ENCODE data around the gene ETFA. TPM values are rescaled to one million over a fixed set of nuclear protein-coding genes. Genes with fewer than 3 reads are reported as not detected.
"Not testable (repeated sequence)": the region's sequence is repeated elsewhere in the genome, so short reads cannot be mapped to it uniquely, and the experiment has no call there.

Gene ETFA
- total RNA-seq, 1 donor from 2014 or later = 539 TPM

DNA sequence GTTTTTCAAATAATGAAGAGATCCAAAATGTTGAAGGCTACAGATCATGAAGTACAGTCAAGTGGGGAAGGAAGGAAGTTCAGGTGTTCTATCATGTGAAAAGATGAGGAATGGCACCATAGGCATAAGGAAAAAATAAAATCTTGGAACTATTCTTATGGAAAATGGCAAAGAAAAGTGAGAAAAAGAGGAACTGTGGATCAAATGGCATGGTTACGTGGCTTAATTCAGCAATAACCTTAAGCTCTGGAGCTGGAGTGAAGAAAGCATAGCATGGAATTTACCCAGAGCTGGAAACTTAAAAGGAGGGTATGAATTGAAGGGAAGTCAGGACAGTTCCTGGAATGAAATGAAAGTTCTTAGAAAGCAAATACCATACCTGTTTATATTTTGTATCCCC is 14.4 kb downstream of the ETFA start:
- DNase-seq (no peak), ATAC-seq (ENCODE audit: poor library complexity) (no peak)
- intact Hi-C loops (cut with DNase I) = no loop called here

GRCh38 chr15:76294463-76294862 is 16.8 kb downstream of the ETFA start:
- ATAC-seq (ENCODE audit: poor library complexity) = peak; percentile 62

DNA sequence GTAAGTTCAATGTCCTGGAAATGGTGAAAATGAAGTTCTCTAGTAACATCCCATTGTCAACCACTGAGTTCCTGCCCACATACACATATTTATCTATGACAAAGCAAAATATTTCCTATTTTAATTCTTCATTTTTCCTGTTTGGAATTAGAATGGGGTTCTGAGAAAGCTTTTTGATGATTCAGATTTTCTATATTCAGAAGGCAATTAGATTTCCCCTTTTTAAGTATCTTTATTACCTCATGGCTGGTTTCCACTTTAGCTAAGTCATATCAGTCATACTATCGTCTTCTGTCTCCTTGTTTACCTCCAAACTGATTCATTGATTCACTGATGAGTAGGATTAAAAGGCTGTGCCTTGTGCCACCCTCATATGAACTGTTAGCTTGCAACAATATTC is 17.9 kb downstream of the ETFA start:
- intact Hi-C loops (cut with DNase I) = no loop called here
- DNase-seq = no peak
- ATAC-seq (ENCODE audit: poor library complexity) = no peak

More at GRCh38 chr15:76294463-76294862, 16.8 kb downstream of the ETFA start:
- intact Hi-C loops (cut with DNase I); DNase-seq: not testable (repeated sequence)

DNA sequence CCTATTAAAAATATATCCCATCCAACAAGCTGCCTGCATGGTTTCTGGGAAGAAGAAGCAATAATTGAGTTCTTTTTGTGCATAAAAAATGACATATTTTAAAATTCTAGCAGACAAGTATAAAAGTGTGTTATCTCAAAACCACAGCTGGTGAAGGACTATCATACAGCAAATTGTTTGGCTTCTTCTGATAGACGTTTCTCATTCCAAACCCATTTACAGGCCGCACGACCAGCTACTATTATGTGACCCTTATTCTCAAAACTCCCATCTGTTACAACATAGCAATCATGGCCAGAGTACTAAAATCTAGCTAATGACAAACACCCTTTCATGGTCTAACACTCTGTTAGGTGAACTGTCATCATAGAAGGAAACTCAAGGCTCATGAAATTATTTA is 21.7 kb downstream of the ETFA start:
- no peak for DNase-seq
- no peak for ATAC-seq (ENCODE audit: poor library complexity)
- intact Hi-C loops (cut with DNase I) = no loop called here

- DNase-seq (no peak), ATAC-seq (ENCODE audit: poor library complexity) (no peak)
- intact Hi-C loops (cut with DNase I) = no loop called here
Measured at GRCh38 chr15:76286271-76286879, 24.9 kb downstream of the ETFA start.

DNA sequence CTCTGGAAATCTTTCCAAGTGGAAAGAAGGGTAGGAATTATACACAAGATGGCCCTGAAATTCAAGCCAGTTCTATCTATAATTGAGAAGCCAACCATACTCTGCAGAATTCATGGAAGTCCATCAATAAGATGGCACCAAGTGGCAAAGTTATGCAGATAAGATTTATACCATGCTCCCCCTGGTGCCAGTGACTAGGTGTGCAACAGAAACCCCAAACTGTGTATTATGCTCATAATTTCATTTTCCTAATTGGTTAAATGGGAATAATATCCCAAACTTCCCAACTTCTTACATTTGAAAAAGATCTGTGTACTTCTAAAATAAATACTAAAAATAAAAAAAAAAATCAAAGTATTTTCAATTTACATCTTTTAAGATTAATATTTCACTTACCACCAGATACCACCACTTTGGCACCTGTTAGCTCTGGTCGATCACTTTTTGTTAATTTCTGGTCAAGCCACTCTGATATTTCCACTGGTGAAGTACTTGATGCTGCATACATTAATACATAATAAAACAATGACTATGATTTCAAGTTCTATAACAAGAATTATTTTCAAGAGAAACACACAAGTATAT is 25.9 kb downstream of the ETFA start:
- intact Hi-C loops (cut with DNase I) = no loop called here
- DNase-seq = no peak
- no peak for ATAC-seq (ENCODE audit: poor library complexity)

DNA sequence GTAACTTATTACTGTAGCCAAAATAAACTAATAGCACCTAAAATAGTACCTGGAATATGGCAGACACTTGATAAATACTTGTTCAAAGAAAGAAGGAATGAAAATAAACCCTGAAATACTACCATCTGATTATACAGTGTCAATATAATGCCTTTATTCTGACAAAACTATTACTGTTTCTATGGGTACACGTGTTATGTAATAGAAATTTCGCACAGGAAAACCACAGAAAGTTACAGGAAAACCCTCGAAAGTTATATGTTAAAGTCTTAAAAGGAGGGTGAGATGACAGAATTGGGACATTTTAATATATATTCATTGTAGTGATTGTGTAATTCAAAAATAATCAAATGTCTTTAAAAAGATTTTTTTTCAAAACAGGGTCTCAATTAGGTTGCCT is 28.8 kb downstream of the ETFA start:
- DNase-seq (no peak), ATAC-seq (ENCODE audit: poor library complexity) (no peak)
- intact Hi-C loops (cut with DNase I) = no loop called here

GRCh38 chr15:76278651-76279050 is 32.6 kb downstream of the ETFA start:
- DNase-seq (no peak), ATAC-seq (ENCODE audit: poor library complexity) (no peak)
- intact Hi-C loops (cut with DNase I) = no loop called here

DNA sequence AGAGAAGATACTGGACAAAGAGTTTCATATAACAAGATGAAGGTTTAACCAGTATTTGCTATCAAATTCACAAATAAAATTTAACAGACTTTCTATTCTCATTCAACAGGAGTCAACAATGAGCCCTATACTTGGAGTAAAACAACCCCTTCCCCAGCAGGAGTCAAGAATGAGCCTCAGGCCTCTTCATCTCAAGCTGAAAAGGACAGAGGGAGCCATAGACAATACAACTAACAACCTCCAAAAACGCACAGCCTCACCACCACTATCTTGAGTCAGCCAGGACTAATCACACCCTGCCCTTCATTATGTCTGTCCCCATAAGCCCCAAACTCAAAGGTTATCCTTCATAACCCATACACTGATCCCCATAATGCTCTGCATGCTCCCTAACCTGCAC is 36.4 kb downstream of the ETFA start:
- DNase-seq (no peak), ATAC-seq (ENCODE audit: poor library complexity) (no peak)
- intact Hi-C loops (cut with DNase I) = no loop called here

- DNase-seq (no peak), ATAC-seq (ENCODE audit: poor library complexity) (no peak)
- intact Hi-C loops (cut with DNase I) = no loop called here
Measured at GRCh38 chr15:76274226-76274625, 37.0 kb downstream of the ETFA start.

GRCh38 chr15:76270876-76271275 is 40.4 kb downstream of the ETFA start:
- intact Hi-C loops (cut with DNase I) = no loop called here
- DNase-seq (no peak), ATAC-seq (ENCODE audit: poor library complexity) (no peak)

DNA sequence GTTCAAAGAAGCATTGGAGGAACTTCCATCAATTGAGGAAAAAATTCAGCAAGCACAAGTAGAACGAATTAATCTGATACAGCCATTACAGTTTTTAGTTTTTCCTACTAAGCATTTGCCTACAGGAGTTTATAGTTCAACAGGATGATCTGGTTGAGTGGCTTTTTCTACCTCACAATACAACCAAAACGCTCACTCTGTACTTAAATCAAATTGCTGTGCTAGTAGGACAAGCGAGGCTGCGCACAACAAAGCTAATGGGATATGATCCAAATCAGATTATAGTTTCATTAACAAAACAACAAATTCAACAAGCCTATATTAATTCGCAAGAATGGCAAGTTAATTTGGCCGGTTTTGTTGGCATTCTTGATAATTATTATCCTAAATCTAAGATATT is 44.2 kb downstream of the ETFA start:
- ATAC-seq (ENCODE audit: poor library complexity) (no peak), DNase-seq (no peak)
- intact Hi-C loops (cut with DNase I) = no loop called here

- ATAC-seq (ENCODE audit: poor library complexity); DNase-seq; intact Hi-C loops (cut with DNase I): not testable (repeated sequence)
Measured at GRCh38 chr15:76265769-76266168, 45.5 kb downstream of the ETFA start.

DNA sequence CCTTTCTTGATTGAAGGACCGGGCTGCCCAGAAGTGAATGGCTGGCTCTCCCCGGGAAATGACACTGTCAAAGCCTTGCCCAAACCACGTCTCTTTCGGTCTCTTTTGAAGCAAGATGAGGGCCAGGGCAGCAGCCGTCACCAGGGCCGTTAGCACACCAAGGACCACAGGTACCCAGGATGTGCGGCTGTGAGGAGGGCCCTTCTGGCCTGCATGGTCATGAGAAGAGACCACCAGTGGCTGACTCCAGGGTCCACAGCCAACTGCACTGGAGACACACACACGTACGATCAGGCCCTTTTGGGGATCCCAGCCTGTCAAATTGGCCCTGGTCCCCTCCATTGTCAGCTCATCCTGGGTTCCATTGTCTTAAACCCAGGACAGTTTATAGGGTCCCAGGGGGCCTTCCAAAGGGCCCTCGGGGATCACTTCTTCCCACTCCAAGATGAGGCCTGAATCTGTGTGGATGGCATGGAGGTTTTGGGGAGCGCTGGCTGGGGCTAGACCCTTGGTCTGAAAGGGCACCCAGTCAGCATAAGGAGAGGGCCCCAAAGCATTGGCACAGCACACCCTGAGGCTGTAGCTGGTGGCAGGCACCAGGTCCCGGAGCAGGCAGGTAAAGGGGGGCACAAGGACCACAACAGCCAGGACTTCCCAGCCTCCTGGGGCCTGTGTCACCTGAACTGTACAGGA is 50.9 kb downstream of the ETFA start:
- DNase-seq (no peak), ATAC-seq (ENCODE audit: poor library complexity) (no peak)
- intact Hi-C loops (cut with DNase I) = no loop called here

- no peak for ATAC-seq (ENCODE audit: poor library complexity)
- no peak for DNase-seq
- intact Hi-C loops (cut with DNase I) = no loop called here
Measured at GRCh38 chr15:76259392-76259791, 51.9 kb downstream of the ETFA start.

DNA sequence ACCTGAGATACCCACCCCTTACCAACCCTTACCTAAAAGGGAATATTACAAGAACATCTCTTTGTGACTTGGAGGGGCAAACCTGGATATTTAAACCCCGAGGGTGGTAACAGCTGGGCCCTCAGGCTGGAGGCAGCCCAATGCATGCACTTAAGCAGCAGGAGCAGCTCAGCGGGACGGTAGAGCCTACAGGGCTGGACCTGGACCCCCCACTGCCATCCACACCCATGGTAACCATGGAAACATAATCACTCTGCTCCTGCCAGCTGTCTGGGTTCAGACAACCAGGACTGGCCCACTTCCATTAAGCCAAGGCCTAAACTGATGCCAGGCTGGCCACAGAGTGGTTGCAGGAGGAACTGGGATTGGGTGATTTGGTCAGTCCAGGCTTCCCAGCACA is 52.8 kb downstream of the ETFA start:
- DNase-seq (no peak), ATAC-seq (ENCODE audit: poor library complexity) (no peak)
- intact Hi-C loops (cut with DNase I) = no loop called here

DNA sequence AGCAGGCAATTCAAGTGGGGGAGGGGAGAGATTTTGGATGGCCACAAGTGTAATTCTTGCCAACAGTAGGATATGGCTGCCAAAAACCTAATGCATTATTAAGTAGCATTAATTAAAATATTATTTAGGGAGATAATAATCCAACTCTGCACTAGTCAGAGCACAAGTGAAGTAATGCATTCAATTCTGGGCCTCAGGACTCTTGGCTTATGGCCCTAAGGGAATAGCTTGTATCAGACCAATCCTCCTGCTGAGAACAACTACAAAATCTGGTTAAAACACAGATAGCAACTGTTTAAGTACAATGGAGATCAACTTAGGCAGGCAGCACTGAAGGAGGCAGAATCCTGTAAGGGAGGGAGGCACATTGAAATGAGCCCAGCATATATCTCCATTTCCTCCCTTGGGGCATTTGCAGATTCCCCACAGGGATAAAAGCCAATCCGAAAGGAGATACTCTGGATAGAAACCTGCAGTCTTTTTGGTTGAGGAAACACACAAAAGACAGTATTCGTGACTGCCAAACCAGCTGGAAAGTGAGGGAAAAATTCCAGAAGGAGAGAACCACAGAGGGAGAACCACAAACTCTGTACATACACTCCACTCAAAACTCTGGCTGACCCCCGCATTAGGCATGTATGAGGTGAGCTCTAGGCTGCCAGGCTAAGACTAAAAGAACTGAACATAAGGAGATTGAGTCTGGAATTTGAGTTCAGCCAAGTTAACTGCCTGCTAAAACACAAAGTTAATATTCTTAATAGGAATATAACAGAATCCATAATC is 57.4 kb downstream of the ETFA start:
- DNase-seq (no peak), ATAC-seq (ENCODE audit: poor library complexity) (no peak)
- intact Hi-C loops (cut with DNase I) = no loop called here

GRCh38 chr15:76252249-76252648 is 59.0 kb downstream of the ETFA start:
- intact Hi-C loops (cut with DNase I) = no loop called here
- no peak for DNase-seq
- no peak for ATAC-seq (ENCODE audit: poor library complexity)

DNA sequence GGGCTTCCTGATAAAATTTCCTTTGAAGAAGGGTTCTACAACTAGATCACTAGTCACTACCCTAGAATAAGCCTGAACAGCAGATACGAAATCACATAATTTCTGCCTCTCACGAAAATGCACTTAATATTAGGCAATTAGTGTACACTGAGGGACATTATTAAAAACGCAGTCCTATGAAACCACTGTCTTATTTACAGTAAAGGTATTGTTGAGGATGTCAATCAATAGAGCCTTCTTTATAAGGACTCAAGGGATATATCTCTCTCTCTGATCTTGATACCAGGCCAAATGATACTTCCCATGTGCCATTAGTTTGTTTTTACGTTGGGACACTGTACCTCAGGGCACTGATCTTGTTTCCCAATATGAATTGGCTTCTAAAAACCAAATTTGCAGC is 59.6 kb downstream of the ETFA start:
- intact Hi-C loops (cut with DNase I) = no loop called here
- no peak for DNase-seq
- no peak for ATAC-seq (ENCODE audit: poor library complexity)
